Kidney epithelial cell (primary cell): Measurements from ENCODE around the gene PRPF19. TPM values are rescaled to one million over a fixed set of nuclear protein-coding genes. Genes with fewer than 3 reads are reported as not detected.

ENCODE experiments used
- DNase-seq: peaks from one replicate; pipeline ENCODE4 v3.0.0-alpha.2; 2010; ENCODE audit warnings: low read depth
- H3K27me3 ChIP-seq: 2 replicates; pipeline ENCODE4 v1.6.0; 2011; ENCODE audit warnings: low read length; ENCODE audit not compliant: control insufficient read depth, insufficient read depth
- H3K36me3 ChIP-seq: 2 replicates; pipeline ENCODE4 v1.5.1; 2011; ENCODE audit warnings: low read length; ENCODE audit not compliant: control insufficient read depth, insufficient read depth
- H3K4me3 ChIP-seq: 2 replicates; pipeline ENCODE4 v1.5.1; 2011; ENCODE audit warnings: low read depth, mild to moderate bottlenecking, control low read depth, low read length
- CTCF ChIP-seq: IDR thresholded peaks from 2 replicates; pipeline ENCODE4 v1.5.1; 2011; ENCODE audit warnings: mild to moderate bottlenecking, moderate library complexity, low read length, control low read depth, inconsistent platforms; ENCODE audit not compliant: insufficient read depth, poor library complexity, severe bottlenecking
- total RNA-seq: library from RNA; depleted of rRNA; stranded (reverse); fragments of >200 nt; gene quantifications from 2 replicates; pipeline ENCODE4 v1.2.3, GENCODE V29; 2015

Gene PRPF19
- total RNA-seq, 1 donor from 2014 or later, result 98.8 TPM

- no peaks in the 10 kb centered on the region for H3K36me3 ChIP-seq
- no peak for TF ChIP-seq CTCF
- no peaks in the 10 kb centered on the region for H3K27me3 ChIP-seq
- no peak overlapping the region for H3K4me3 ChIP-seq
- DNase-seq, result no peak
These were observed 38.3 kb downstream of the PRPF19 start for GRCh38 chr11:60867871-60868681.

GRCh38 chr11:60866911-60867870 is 39.2 kb downstream of the PRPF19 start, which contains the start of gene ZP1:
ZP1 (plus strand) TSS chr11:60867542; CDS start chr11:60867562, 20 bp downstream.
- no peak for TF ChIP-seq CTCF
- H3K4me3 ChIP-seq, result no peak within 1 kb of the TSS
- H3K36me3 ChIP-seq, result no peaks in the 10 kb centered on the region
- no peaks in the 10 kb centered on the region for H3K27me3 ChIP-seq
- DNase-seq, result no peak

GRCh38 chr11:60864856-60865513 is 41.4 kb downstream of the PRPF19 start:
- no peak for TF ChIP-seq CTCF
- H3K27me3 ChIP-seq, result no peaks in the 10 kb centered on the region
- H3K36me3 ChIP-seq, result no peaks in the 10 kb centered on the region
- H3K4me3 ChIP-seq, result no peak overlapping the region
- no peak for DNase-seq

GRCh38 chr11:60863550-60864521 is 42.5 kb downstream of the PRPF19 start:
- Histone ChIP-seq H3K36me3 (no peaks in the 10 kb centered on the region), H3K4me3 (no peak overlapping the region), H3K27me3 (no peaks in the 10 kb centered on the region)
- no peak for DNase-seq
- no peak for TF ChIP-seq CTCF

- DNase-seq, result no peak
- no peaks in the 10 kb centered on the region for H3K36me3 ChIP-seq
- no peak overlapping the region for H3K4me3 ChIP-seq
- no peaks in the 10 kb centered on the region for H3K27me3 ChIP-seq
- TF ChIP-seq CTCF, result no peak
These were observed 44.2 kb downstream of the PRPF19 start for GRCh38 chr11:60862171-60862570.
